HepG2 (cell line): ENCODE measurements around the gene POLR1G. TPM values are rescaled to one million over a fixed set of nuclear protein-coding genes. Genes with fewer than 3 reads are reported as not detected.

Experiments used
- ATAC-seq: fragments of 200-7000 bp; cut with Tn5 transposase; 3 replicates; pipeline ENCODE4 v1.9.1; 2020; ENCODE audit warnings: mild to moderate bottlenecking, moderate library complexity
- BruUV-seq: library from RNA; stranded (reverse); fragments of 400-500 nt; replicated peaks from 2 replicates; lab custom pipeline; 2021; lab: Mats Ljungman, UMichigan
- CTCF ChIA-PET: fragments of 300-600 bp; formaldehyde crosslinking; extraction: SDS; loops from one replicate; lab custom pipeline; 2021; ENCODE audit warnings: low total read pairs, inconsistent platforms, low intra/inter-chr PET ratio; lab: Yijun Ruan, JAX
- POLR2A ChIA-PET: fragments of 350-600 bp; sonication (Branson Sonifier 250); formaldehyde crosslinking; loops from one replicate; lab custom pipeline; 2020; ENCODE audit warnings: antibody characterized with exemption, inconsistent platforms; lab: Yijun Ruan, JAX
- DNase-seq: peaks from one replicate; pipeline ENCODE4 v3.0.0-alpha.2; 2015; ENCODE audit warnings: low spot score
- FAIRE-seq: peaks from 3 replicates; lab custom pipeline; 2011; peaks lifted over from hg19 to GRCh38; lab: Jason Lieb, UNC
- H2AFZ ChIP-seq: one replicate; pipeline ENCODE4 v1.6.1; 2011; ENCODE audit warnings: low read length, inconsistent platforms
- H3K27ac ChIP-seq: fragments of 300-600 bp; 3 replicates; pipeline ENCODE4 v1.8.0; 2011; ENCODE audit warnings: mixed run types, mild to moderate bottlenecking, mixed read lengths, low read length, inconsistent platforms; ENCODE audit not compliant: insufficient read depth; ENCODE audit errors: extremely low read length
- H3K27me3 ChIP-seq, 2 experiments: fragments of 200-600 bp in 1 of 2; 2 replicates in 1 of 2; 3 replicates in 1 of 2; pipeline versions ENCODE4 v1.6.0 to v1.8.0; 2011; ENCODE audit warnings: low read length in 2 of 2, mild to moderate bottlenecking in 2 of 2, moderate library complexity in 2 of 2, inconsistent platforms in 1 of 2; ENCODE audit not compliant: insufficient read depth in 2 of 2, control insufficient read depth in 1 of 2
- H3K36me3 ChIP-seq, 2 experiments: fragments of 200-600 bp in 1 of 2; replicated peaks in 1 of 2; 2 replicates in 1 of 2; 3 replicates in 1 of 2; pipeline versions ENCODE4 v1.5.1 to v1.8.0; 2011; ENCODE audit warnings: low read length in 2 of 2, inconsistent platforms in 1 of 2; ENCODE audit not compliant: insufficient read depth in 2 of 2, control insufficient read depth in 1 of 2
- H3K4me1 ChIP-seq: 2 replicates; pipeline ENCODE4 v1.5.1; 2012; ENCODE audit warnings: low read length, inconsistent platforms; ENCODE audit not compliant: insufficient read depth
- H3K4me2 ChIP-seq: 2 replicates; pipeline ENCODE4 v1.6.0; 2011; ENCODE audit warnings: low read depth, low read length, inconsistent platforms
- H3K4me3 ChIP-seq, 3 experiments: fragments of 200-600 bp in 1 of 3; sonication (generic), shearing (Covaris generic) in 1 of 3; replicated peaks in 1 of 3; 2 replicates each; pipeline ENCODE4 v1.5.1; 2011 to 2016; ENCODE audit warnings: low read length in 3 of 3, inconsistent platforms in 2 of 3, low read depth in 2 of 3, mild to moderate bottlenecking in 2 of 3, control low read depth in 1 of 3, mixed read lengths in 1 of 3; ENCODE audit not compliant: insufficient read depth in 1 of 3
- H3K79me2 ChIP-seq: one replicate; pipeline ENCODE4 v1.6.1; 2011; ENCODE audit warnings: low read length, inconsistent platforms; ENCODE audit not compliant: insufficient read depth
- H3K9ac ChIP-seq: 2 replicates; pipeline ENCODE4 v1.6.0; 2011; ENCODE audit warnings: mild to moderate bottlenecking, low read depth, low read length, inconsistent platforms; ENCODE audit not compliant: insufficient read depth
- H3K9me3 ChIP-seq: 2 replicates; pipeline ENCODE4 v1.5.1; 2012; ENCODE audit warnings: mild to moderate bottlenecking, low read length
- H4K20me1 ChIP-seq: 2 replicates; pipeline ENCODE4 v1.6.0; 2011; ENCODE audit warnings: inconsistent platforms, mild to moderate bottlenecking, low read length, moderate library complexity; ENCODE audit not compliant: insufficient read depth
- AGO1 ChIP-seq: fragments of 200-400 bp; formaldehyde crosslinking; IDR thresholded peaks from 2 replicates; pipeline ENCODE4 v1.6.1; 2017; ENCODE audit warnings: mild to moderate bottlenecking, low read depth, low read length, moderate library complexity; ENCODE audit not compliant: poor library complexity, severe bottlenecking
- ARNTL ChIP-seq: sonication (generic); formaldehyde crosslinking; IDR thresholded peaks from 2 replicates; pipeline ENCODE4 v1.4.0; 2020; ENCODE audit warnings: mild to moderate bottlenecking, missing genetic modification reagents
- DNMT1 ChIP-seq: sonication (generic); formaldehyde crosslinking; IDR thresholded peaks from 2 replicates; pipeline ENCODE4 v1.5.1; 2020; ENCODE audit warnings: mild to moderate bottlenecking, missing genetic modification reagents
- HNRNPL ChIP-seq: fragments of 200-400 bp; formaldehyde crosslinking; IDR thresholded peaks from 2 replicates; pipeline ENCODE4 v1.6.1; 2017; ENCODE audit warnings: mild to moderate bottlenecking, low read depth, low read length
- KLF12 ChIP-seq: sonication (generic); formaldehyde crosslinking; IDR thresholded peaks from 2 replicates; pipeline ENCODE4 v1.4.0; 2020; ENCODE audit warnings: missing genetic modification reagents, borderline replicate concordance
- MIER2 ChIP-seq: IDR thresholded peaks from 2 replicates; pipeline ENCODE4 v1.6.1; 2016; ENCODE audit warnings: missing biosample characterization, missing genetic modification reagents
- NFYB ChIP-seq: sonication (generic); formaldehyde crosslinking; IDR thresholded peaks from 2 replicates; pipeline ENCODE4 v1.4.0; 2020; ENCODE audit warnings: missing genetic modification reagents
- NR2F6 ChIP-seq, 2 experiments: IDR thresholded peaks; 2 replicates each; pipeline ENCODE4 v1.6.1; 2016; ENCODE audit warnings: antibody characterized with exemption in 1 of 2, mild to moderate bottlenecking in 1 of 2
- PBX2 ChIP-seq: IDR thresholded peaks from 2 replicates; pipeline ENCODE4 v1.6.1; 2016; ENCODE audit warnings: control low read depth
- SETDB1 ChIP-seq: sonication (generic); formaldehyde crosslinking; IDR thresholded peaks from 2 replicates; pipeline ENCODE4 v1.5.1; 2020; ENCODE audit warnings: missing genetic modification reagents, mild to moderate bottlenecking, borderline replicate concordance
- SNAPC2 ChIP-seq: sonication (generic); formaldehyde crosslinking; IDR thresholded peaks from 2 replicates; pipeline ENCODE4 v1.8.1; 2022; ENCODE audit warnings: mild to moderate bottlenecking, missing genetic modification reagents
- SPEN ChIP-seq: sonication (generic); formaldehyde crosslinking; IDR thresholded peaks from 2 replicates; pipeline ENCODE4 v1.5.1; 2020; ENCODE audit warnings: low read depth, mild to moderate bottlenecking, missing genetic modification reagents
- ZNF709 ChIP-seq: sonication (generic); formaldehyde crosslinking; IDR thresholded peaks from 2 replicates; pipeline ENCODE4 v1.5.0; 2020; ENCODE audit warnings: mild to moderate bottlenecking, missing genetic modification reagents
- WGBS: methylation state at CpG from one replicate; pipeline ENCODE4 v1.1.6; 2017; ENCODE audit warnings: low lambda C conversion rate; 5-methylcytosine and 5-hydroxymethylcytosine counted together
- in situ Hi-C: cut with HindIII; loops from 2 replicates; pipeline ENCODE4 v1.10.0; 2017; ENCODE audit warnings: low pct_unique_long_range_greater_than_20kb; ENCODE audit not compliant: extremely low pct_ligation_motif_present
- intact Hi-C: fragments of 100-400 bp; cut with micrococcal nuclease; formaldehyde crosslinking; loops from one replicate; pipeline ENCODE4 v1.10.0; 2022; ENCODE audit not compliant: unreplicated experiment
- polyA plus RNA-seq, 8 experiments: library from polyadenylated mRNA; depleted of rRNA in 3 of 8; stranded (reverse) in 7 of 8; unstranded in 1 of 8; fragments of >200 nt; fragmentation: Illumina TruSeq in 4 of 8; extraction: Trizol in 4 of 8; gene quantifications; 2 replicates each; pipeline versions ENCODE4 v1.2.1 to v1.2.3, GENCODE V29; 2011 to 2016; ENCODE audit warnings: low read depth in 4 of 8, missing spikeins in 1 of 8, mixed read lengths in 1 of 8; ENCODE audit not compliant: insufficient read depth in 1 of 8
- total RNA-seq, 5 experiments: library from RNA; depleted of rRNA; stranded (reverse); fragments of >200 nt; fragmentation: Illumina TruSeq; extraction: Trizol; gene quantifications; 2 replicates each; pipeline ENCODE4 v1.2.3, GENCODE V29; 2016; ENCODE audit warnings: low read depth in 1 of 5
- TF ChIP-seq, protein P1 (sequence below): sonication (generic); formaldehyde crosslinking; IDR thresholded peaks from 2 replicates; pipeline ENCODE4 v1.5.0; 2020; ENCODE audit warnings: missing genetic modification reagents
- TF ChIP-seq, protein P2 (sequence below): sonication (generic); formaldehyde crosslinking; IDR thresholded peaks from 2 replicates; pipeline ENCODE4 v1.9.0; 2021; ENCODE audit warnings: mild to moderate bottlenecking, missing genetic modification reagents

Gene POLR1G
- total and polyA plus RNA-seq, 2 of the 13 experiments (the other 11 are each of a cell fraction or from before 2014, with no cell fraction given): 3.5 to 20.8 TPM

- TF ChIP-seq HNRNPL (0 out of 2 replicates have a peak, but pooled peaks have one; percentile 53), MIER2 (CRISPR knock-in tag) (no peak), SETDB1 (no peak), DNMT1 (0 out of 2 replicates have a peak, but pooled peaks have one; percentile 33), NR2F6 (IDR thresholded peaks at IDR 0.05) (no peak), NR2F6 (CRISPR knock-in tag; IDR thresholded peaks at IDR 0.05) (no peak), KLF12 (CRISPR knock-in tag) (no peak), AGO1 (peak; percentile 55), PBX2 (CRISPR knock-in tag) (no peak)
- TF ChIP-seq, protein P1, sequence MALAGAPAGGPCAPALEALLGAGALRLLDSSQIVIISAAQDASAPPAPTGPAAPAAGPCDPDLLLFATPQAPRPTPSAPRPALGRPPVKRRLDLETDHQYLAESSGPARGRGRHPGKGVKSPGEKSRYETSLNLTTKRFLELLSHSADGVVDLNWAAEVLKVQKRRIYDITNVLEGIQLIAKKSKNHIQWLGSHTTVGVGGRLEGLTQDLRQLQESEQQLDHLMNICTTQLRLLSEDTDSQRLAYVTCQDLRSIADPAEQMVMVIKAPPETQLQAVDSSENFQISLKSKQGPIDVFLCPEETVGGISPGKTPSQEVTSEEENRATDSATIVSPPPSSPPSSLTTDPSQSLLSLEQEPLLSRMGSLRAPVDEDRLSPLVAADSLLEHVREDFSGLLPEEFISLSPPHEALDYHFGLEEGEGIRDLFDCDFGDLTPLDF: no peak
Measured at GRCh38 chr19:45385392-45386221, 20.8 kb upstream of the POLR1G start (continued).

DNA sequence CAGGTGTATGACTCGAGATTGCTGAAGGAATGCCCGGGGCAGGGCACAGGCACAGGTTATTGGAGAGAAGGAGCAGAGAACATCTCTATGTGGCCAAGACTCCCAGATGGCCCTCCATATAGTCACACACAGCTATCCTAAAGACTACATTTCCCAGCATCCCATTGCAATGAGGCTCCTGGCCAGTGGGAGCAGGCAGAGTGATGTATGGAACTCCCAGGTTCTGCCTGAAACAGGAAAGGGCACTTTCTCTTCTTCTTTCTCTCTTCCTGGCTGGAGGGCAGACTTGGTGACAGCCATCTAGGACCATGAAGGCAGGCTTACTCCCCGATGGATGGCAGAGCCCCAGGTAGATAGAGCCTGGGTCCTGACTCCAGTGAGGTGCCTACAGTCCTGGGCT, 15.1 kb upstream of the POLR1G start:
- DNase-seq (peak; percentile 20), FAIRE-seq (peak; percentile 65), ATAC-seq (peak; percentile 90)
- Histone ChIP-seq H3K27me3 (no peaks in the 10 kb centered on the region; a peak in 1 of 5 replicates), H2AFZ (no peak overlapping the region), H3K4me2 (no peak overlapping the region), H3K27ac (no peak overlapping the region), H3K79me2 (no peaks in the 10 kb centered on the region), H3K9ac (no peak overlapping the region), H3K4me3 (no peak overlapping the region), H3K4me1 (no peaks in the 10 kb centered on the region), H4K20me1 (no peaks in the 10 kb centered on the region), H3K9me3 (no peaks in the 10 kb centered on the region), H3K36me3 (no peaks in the 10 kb centered on the region)
- in situ Hi-C loops: no loop called here
- ChIA-PET CTCF (no interaction called here), POLR2A (no interaction called here)
- no TSS peak for BruUV-seq
- intact Hi-C loops: no loop called here
- WGBS: 50% methylated on average over 2 of the region's 3 CpGs
- TF ChIP-seq, protein P2, sequence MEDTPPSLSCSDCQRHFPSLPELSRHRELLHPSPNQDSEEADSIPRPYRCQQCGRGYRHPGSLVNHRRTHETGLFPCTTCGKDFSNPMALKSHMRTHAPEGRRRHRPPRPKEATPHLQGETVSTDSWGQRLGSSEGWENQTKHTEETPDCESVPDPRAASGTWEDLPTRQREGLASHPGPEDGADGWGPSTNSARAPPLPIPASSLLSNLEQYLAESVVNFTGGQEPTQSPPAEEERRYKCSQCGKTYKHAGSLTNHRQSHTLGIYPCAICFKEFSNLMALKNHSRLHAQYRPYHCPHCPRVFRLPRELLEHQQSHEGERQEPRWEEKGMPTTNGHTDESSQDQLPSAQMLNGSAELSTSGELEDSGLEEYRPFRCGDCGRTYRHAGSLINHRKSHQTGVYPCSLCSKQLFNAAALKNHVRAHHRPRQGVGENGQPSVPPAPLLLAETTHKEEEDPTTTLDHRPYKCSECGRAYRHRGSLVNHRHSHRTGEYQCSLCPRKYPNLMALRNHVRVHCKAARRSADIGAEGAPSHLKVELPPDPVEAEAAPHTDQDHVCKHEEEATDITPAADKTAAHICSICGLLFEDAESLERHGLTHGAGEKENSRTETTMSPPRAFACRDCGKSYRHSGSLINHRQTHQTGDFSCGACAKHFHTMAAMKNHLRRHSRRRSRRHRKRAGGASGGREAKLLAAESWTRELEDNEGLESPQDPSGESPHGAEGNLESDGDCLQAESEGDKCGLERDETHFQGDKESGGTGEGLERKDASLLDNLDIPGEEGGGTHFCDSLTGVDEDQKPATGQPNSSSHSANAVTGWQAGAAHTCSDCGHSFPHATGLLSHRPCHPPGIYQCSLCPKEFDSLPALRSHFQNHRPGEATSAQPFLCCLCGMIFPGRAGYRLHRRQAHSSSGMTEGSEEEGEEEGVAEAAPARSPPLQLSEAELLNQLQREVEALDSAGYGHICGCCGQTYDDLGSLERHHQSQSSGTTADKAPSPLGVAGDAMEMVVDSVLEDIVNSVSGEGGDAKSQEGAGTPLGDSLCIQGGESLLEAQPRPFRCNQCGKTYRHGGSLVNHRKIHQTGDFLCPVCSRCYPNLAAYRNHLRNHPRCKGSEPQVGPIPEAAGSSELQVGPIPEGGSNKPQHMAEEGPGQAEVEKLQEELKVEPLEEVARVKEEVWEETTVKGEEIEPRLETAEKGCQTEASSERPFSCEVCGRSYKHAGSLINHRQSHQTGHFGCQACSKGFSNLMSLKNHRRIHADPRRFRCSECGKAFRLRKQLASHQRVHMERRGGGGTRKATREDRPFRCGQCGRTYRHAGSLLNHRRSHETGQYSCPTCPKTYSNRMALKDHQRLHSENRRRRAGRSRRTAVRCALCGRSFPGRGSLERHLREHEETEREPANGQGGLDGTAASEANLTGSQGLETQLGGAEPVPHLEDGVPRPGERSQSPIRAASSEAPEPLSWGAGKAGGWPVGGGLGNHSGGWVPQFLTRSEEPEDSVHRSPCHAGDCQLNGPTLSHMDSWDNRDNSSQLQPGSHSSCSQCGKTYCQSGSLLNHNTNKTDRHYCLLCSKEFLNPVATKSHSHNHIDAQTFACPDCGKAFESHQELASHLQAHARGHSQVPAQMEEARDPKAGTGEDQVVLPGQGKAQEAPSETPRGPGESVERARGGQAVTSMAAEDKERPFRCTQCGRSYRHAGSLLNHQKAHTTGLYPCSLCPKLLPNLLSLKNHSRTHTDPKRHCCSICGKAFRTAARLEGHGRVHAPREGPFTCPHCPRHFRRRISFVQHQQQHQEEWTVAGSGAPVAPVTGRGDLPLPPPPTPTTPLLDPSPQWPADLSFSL (CRISPR knock-in tag): no peak
- TF ChIP-seq SNAPC2 (CRISPR knock-in tag) (no peak), ZNF709 (CRISPR knock-in tag) (no peak), SPEN (no peak), ARNTL (no peak), NFYB (CRISPR knock-in tag) (peak; percentile 45)
